ENCODE data around the gene TLR4.

DNA sequence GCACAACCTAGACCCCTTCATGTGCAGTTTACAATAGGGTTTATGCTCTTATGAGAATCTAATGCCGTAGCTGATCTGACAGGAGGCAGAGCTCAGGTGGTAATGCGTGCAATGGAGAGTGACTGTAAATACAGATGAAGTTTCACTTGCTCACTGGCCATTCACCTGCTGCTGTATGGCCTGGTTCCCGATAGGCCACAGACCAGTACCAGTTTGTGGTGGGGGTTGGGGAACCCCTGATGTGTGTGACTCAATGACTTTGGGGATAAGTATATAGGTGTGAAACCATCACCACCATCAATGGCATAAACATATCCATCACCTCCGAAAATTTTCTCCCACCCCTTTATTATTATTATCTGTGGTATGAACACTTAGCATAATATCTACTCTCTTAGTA, 42.1 kb downstream of the TLR4 start:
- TF ChIP-seq POLR2AphosphoS5 (IDR thresholded peaks at IDR 0.05; ENCODE audit: borderline replicate concordance, low read depth, low read length) (no peak), EZH2 (IDR thresholded peaks at IDR 0.05) (no peak), FOXP2 (optimal IDR thresholded peaks at IDR 0.05; ENCODE audit: control extremely low read depth, extremely low read length, insufficient read depth) (no peak)

Data from SK-N-MC (cell line).